Neural cell (in vitro differentiated cells): Measurements from ENCODE around the gene TNFSF9. TPM values are rescaled to one million over a fixed set of nuclear protein-coding genes. Genes with fewer than 3 reads are reported as not detected.

Experiments used
- H2AFZ ChIP-seq: fragments of 200-600, 300-800 bp; sonication (generic), shearing (Covaris generic); 2 replicates; pipeline ENCODE4 v1.6.0; 2014; ENCODE audit warnings: low read depth, mild to moderate bottlenecking, antibody characterized with exemption, low read length, moderate library complexity
- H3F3A ChIP-seq: fragments of 200-600 bp; shearing (Covaris generic); 2 replicates; pipeline ENCODE4 v1.6.1; 2016; ENCODE audit warnings: mild to moderate bottlenecking, moderate library complexity, mixed read lengths, antibody characterized with exemption, low read length; ENCODE audit not compliant: insufficient read depth, poor library complexity, severe bottlenecking
- H3K27ac ChIP-seq: fragments of 200-600, 300-800 bp; sonication (generic), shearing (Covaris generic); 2 replicates; pipeline ENCODE4 v1.5.1; 2014; ENCODE audit warnings: mild to moderate bottlenecking, low read length, moderate library complexity
- H3K27me3 ChIP-seq: fragments of 300-800, 200-600 bp; sonication (generic), shearing (Covaris generic); 2 replicates; pipeline ENCODE4 v1.6.0; 2014; ENCODE audit warnings: mild to moderate bottlenecking, low read depth, low read length, moderate library complexity; ENCODE audit not compliant: insufficient read depth
- H3K36me3 ChIP-seq: fragments of 300-800, 200-600 bp; sonication (generic), shearing (Covaris generic); 2 replicates; pipeline ENCODE4 v1.5.1; 2014; ENCODE audit warnings: mild to moderate bottlenecking, antibody characterized with exemption, low read length, moderate library complexity; ENCODE audit not compliant: insufficient read depth
- H3K4me2 ChIP-seq: fragments of 300-800, 200-600 bp; sonication (generic), shearing (Covaris generic); 2 replicates; pipeline ENCODE4 v1.6.0; 2014; ENCODE audit warnings: mild to moderate bottlenecking, low read length
- H3K4me3 ChIP-seq: fragments of 300-800, 200-600 bp; sonication (generic), shearing (Covaris generic); 2 replicates; pipeline ENCODE4 v1.5.1; 2014; ENCODE audit warnings: mild to moderate bottlenecking, low read length, moderate library complexity
- H3K79me2 ChIP-seq: fragments of 200-600 bp; shearing (Covaris generic); replicated peaks from 2 replicates; pipeline ENCODE4 v1.6.0; 2014; ENCODE audit warnings: mild to moderate bottlenecking, low read length, moderate library complexity; ENCODE audit not compliant: insufficient read depth
- H3K9ac ChIP-seq: fragments of 300-800, 200-600 bp; sonication (generic), shearing (Covaris generic); 2 replicates; pipeline ENCODE4 v1.6.1; 2016; ENCODE audit warnings: mild to moderate bottlenecking, low read length, mixed read lengths
- H3K9me2 ChIP-seq: fragments of 200-600 bp; shearing (Covaris generic); 2 replicates; pipeline ENCODE4 v1.6.1; 2016; ENCODE audit warnings: mild to moderate bottlenecking, low read length, mixed read lengths; ENCODE audit not compliant: insufficient read depth
- H3K9me3 ChIP-seq: fragments of 200-600, 300-800 bp; sonication (generic), shearing (Covaris generic); 2 replicates; pipeline ENCODE4 v1.6.1; 2016; ENCODE audit warnings: mild to moderate bottlenecking, mixed run types, low read length, moderate library complexity, mixed read lengths
- H4K20me1 ChIP-seq: fragments of 200-600 bp; shearing (Covaris generic); 2 replicates; pipeline ENCODE4 v1.6.1; 2016; ENCODE audit warnings: mild to moderate bottlenecking, mixed run types; ENCODE audit not compliant: insufficient read depth
- CTCF ChIP-seq: fragments of 450-650 bp; IDR thresholded peaks from 2 replicates; pipeline ENCODE4 v1.5.1; 2014; ENCODE audit warnings: antibody characterized with exemption, mild to moderate bottlenecking, moderate library complexity; ENCODE audit not compliant: poor library complexity, severe bottlenecking
- EP300 ChIP-seq: fragments of 450-650 bp; conservative IDR thresholded peaks from 2 replicates; pipeline ENCODE4 v1.6.1; 2014; ENCODE audit warnings: antibody characterized with exemption, mild to moderate bottlenecking, moderate library complexity; ENCODE audit not compliant: poor library complexity, severe bottlenecking
- EZH2 ChIP-seq: fragments of 200-600, 300-800 bp; shearing (Covaris generic), sonication (generic); IDR thresholded peaks from 2 replicates; pipeline ENCODE4 v1.6.1; 2014; ENCODE audit warnings: antibody characterized with exemption, low read length, borderline replicate concordance, mild to moderate bottlenecking; ENCODE audit not compliant: insufficient read depth, poor library complexity, severe bottlenecking
- MXI1 ChIP-seq: fragments of 450-650 bp; conservative IDR thresholded peaks from 2 replicates; pipeline ENCODE4 v1.6.1; 2014; ENCODE audit warnings: antibody characterized with exemption, mild to moderate bottlenecking; ENCODE audit not compliant: poor library complexity, severe bottlenecking
- POLR2AphosphoS5 ChIP-seq: IDR thresholded peaks from 2 replicates; pipeline ENCODE4 v1.6.1; 2012
- RAD21 ChIP-seq: fragments of 450-650 bp; conservative IDR thresholded peaks from 2 replicates; pipeline ENCODE4 v1.6.1; 2014; ENCODE audit warnings: antibody characterized with exemption, mild to moderate bottlenecking, moderate library complexity
- REST ChIP-seq: IDR thresholded peaks from 2 replicates; pipeline ENCODE4 v1.6.1; 2012; ENCODE audit warnings: borderline replicate concordance
- SMC3 ChIP-seq: fragments of 450-650 bp; conservative IDR thresholded peaks from 2 replicates; pipeline ENCODE4 v1.6.1; 2014; ENCODE audit warnings: antibody characterized with exemption, mild to moderate bottlenecking, moderate library complexity; ENCODE audit not compliant: poor library complexity
- TAF1 ChIP-seq: IDR thresholded peaks from 2 replicates; pipeline ENCODE4 v1.6.1; 2012; ENCODE audit warnings: low read depth
- polyA plus RNA-seq: library from polyadenylated mRNA; depleted of rRNA; stranded (reverse); fragments of >200 nt; gene quantifications from 2 replicates; pipeline ENCODE4 v1.2.3, GENCODE V29; 2014

The TNFSF9 gene
- polyA plus RNA-seq, 1 donor from 2014 or later = 1.3 TPM

GRCh38 chr19:6482343-6482686 lies 48.5 kb upstream of the TNFSF9 start:
- TF ChIP-seq SMC3 (no peak), CTCF (no peak), REST (no peak), EP300 (no peak), TAF1 (no peak), RAD21 (no peak)
- Histone ChIP-seq H3K27ac (no peak overlapping the region), H3K79me2 (no peaks in the 10 kb centered on the region), H3K9ac (no peak overlapping the region), H3K9me2 (no peaks in the 10 kb centered on the region), H3K36me3 (no peaks in the 10 kb centered on the region), H4K20me1 (no peaks in the 10 kb centered on the region), H2AFZ (no peak overlapping the region), H3F3A (no peaks in the 10 kb centered on the region), H3K4me3 (no peak overlapping the region), H3K9me3 (no peaks in the 10 kb centered on the region), H3K4me2 (no peak overlapping the region), H3K27me3 (no peaks in the 10 kb centered on the region)

- Histone ChIP-seq H3K9me3 (no peaks in the 10 kb centered on the region), H3K27ac (no peak overlapping the region)
Measured at GRCh38 chr19:6483235-6483634, 47.6 kb upstream of the TNFSF9 start.

GRCh38 chr19:6484230-6484629 lies 46.6 kb upstream of the TNFSF9 start:
- H3K9ac ChIP-seq = no peak overlapping the region
- H3F3A ChIP-seq = no peaks in the 10 kb centered on the region
- H4K20me1 ChIP-seq = no peaks in the 10 kb centered on the region
- no peaks in the 10 kb centered on the region for H3K9me3 ChIP-seq
- no peak overlapping the region for H3K4me2 ChIP-seq
- no peaks in the 10 kb centered on the region for H3K9me2 ChIP-seq
- TF ChIP-seq TAF1 = no peak
- TF ChIP-seq REST = no peak
- no peak for TF ChIP-seq SMC3
- no peak for TF ChIP-seq MXI1
- TF ChIP-seq POLR2AphosphoS5 = no peak
- no peak for TF ChIP-seq RAD21
- TF ChIP-seq EZH2 = no peak
- no peak for TF ChIP-seq EP300
- TF ChIP-seq CTCF = no peak
- H3K4me3 ChIP-seq = no peak overlapping the region
- H3K27me3 ChIP-seq = no peaks in the 10 kb centered on the region
- no peak overlapping the region for H3K27ac ChIP-seq
- H2AFZ ChIP-seq = no peak overlapping the region
- no peaks in the 10 kb centered on the region for H3K79me2 ChIP-seq
- no peaks in the 10 kb centered on the region for H3K36me3 ChIP-seq

More at GRCh38 chr19:6483235-6483634, 47.6 kb upstream of the TNFSF9 start:
- H3K4me3 ChIP-seq = no peak overlapping the region
- H3K36me3 ChIP-seq = no peaks in the 10 kb centered on the region
- no peaks in the 10 kb centered on the region for H4K20me1 ChIP-seq
- no peak overlapping the region for H2AFZ ChIP-seq
- no peak overlapping the region for H3K4me2 ChIP-seq
- no peak overlapping the region for H3K9ac ChIP-seq
- H3K27me3 ChIP-seq = no peaks in the 10 kb centered on the region
- H3K9me2 ChIP-seq = no peaks in the 10 kb centered on the region
- TF ChIP-seq SMC3 (no peak), POLR2AphosphoS5 (peak; percentile 33)
- no peaks in the 10 kb centered on the region for H3F3A ChIP-seq
- no peaks in the 10 kb centered on the region for H3K79me2 ChIP-seq
